NOMO-1 treated with DMSO at 0.1 percent for 48 hours (cell line): ENCODE data around the gene BCOR.

ENCODE experiments used
- DNase-seq: peaks from one replicate; lab custom pipeline; 2025; ENCODE audit not compliant: unreplicated experiment; lab: John Stamatoyannopoulos, UW

Gene BCOR

DNA sequence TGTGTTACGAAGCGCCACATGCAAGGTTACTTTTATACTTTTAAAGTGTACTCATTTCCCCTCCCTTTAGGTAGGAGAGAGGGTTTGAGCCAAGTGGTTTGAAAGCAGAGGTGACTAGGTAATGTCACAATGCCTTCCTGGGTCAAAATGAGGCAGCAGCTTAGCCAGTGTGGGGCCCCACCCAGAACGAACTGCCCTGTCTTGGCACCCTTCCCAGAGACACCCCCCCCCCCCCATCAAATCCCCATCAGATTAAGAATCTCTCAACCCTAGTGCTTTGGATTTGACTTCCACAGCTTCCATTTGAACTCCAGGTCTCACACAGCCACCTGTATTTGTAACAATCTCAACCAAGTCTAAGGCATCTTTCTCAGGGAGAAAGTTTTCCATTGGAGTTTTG is 31.1 kb downstream of the BCOR start:
- no peak for DNase-seq

DNA sequence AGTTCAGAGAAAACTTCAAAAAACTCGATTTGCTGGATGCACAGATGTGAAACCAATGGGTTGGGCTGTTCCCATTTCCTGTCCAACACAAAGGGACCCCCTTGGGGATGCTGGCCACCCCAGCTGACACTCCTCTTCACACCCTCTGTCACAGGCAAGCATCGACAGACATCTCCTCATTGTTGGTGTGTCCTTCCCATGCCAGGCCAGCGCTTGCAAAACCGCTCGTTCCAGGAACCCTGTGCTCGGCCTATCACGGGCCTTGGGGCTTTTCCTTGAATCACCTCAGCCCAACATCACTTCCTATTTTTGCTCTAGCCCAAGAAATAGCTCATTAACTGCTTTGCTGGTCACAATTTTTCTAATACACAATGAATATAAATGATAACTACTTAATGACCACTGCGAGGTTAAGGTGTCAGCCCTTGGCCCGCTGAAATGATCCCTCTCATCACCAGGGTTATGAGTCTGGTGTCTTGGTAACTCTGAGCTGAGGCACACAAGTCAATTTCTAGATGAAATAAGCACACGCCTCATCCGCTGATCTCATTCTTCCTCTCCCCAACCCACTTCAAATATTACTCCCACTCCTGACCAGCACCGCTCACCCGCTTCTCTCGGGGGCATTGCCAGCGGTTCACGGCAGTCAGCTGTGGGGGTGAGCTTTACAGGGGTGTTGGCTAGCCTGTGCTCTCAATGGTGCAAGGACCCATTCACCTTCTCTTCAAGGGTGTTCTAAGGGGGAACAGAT is 32.3 kb downstream of the BCOR start:
- DNase-seq: no peak

DNA sequence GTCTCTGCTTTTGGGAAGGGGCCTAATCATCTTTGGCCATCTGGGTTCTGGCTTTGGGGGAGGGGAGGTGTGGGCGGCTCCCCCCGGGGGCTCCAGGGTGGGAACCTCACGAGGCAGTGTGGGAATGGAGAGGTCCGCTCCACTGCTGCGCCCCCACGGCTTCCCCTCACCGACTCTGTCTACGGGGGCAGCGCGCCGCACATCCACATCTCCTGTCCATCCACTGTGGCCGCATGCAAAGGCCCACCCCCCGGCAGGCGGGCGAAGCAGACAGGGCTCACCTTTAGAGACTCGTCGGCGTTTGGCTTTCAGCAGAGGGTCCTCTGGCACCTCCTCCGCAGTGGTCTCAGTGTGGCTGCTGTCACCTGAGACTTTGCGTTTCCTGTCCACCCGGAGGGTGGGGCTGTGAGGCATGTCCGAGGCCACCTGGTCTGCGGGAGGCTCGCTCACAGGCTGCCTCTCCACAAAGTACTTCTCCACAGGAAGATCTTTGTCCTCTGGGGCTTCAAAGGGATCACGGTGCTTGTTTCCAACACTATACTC is 33.6 kb downstream of the BCOR start:
- DNase-seq: no peak

DNA sequence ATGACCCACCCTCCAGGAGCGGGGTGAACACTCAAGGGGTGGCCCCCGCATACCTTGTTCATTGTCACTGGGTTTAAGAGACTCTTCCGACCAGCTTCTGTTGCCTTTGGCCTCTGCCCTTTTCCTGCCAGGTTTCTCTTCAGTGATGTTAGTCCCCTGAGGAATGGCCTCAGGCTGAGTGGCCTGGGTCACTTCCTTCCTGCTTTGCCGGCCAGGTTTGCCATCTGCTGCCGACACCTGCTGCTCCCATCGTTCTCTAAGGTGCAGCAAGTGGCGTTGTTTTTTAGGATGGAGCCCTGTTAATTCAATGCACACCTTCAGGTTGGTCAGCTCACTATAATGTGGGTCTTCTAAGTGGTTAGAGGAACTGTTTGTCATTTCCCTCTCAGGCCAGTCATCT is 34.2 kb downstream of the BCOR start:
- no peak for DNase-seq

DNA sequence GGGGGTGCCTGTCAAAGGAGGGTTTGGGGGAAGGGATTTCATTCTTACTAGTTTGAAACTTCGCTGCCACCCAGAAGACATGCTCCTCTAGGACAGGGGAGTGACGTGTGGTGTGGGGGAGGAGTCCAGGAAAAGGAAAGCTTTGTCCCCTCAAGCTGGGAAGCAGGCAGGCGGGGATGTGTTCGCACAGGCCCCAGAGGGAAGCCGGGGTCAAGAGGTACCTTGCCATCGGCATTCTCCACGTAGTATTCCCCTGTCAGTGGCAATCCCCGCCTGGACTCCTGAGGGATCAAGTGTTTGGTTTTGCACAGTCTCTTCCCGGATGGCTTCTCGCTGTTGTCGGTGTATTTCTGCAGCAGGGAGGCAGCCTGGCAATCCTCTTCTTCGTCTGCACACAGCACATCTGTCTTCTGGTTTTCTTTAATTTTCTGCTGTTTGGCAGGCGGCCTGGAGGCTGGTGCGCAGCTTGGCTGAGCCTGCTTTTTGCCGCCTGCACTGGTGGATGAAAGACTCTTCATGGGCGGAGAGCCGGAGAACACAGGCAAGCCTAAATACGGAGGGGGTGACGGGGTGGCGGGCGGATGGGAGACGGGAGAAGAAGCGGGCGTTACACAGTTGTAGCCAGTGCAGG is 35.1 kb downstream of the BCOR start:
- DNase-seq: no peak

DNA sequence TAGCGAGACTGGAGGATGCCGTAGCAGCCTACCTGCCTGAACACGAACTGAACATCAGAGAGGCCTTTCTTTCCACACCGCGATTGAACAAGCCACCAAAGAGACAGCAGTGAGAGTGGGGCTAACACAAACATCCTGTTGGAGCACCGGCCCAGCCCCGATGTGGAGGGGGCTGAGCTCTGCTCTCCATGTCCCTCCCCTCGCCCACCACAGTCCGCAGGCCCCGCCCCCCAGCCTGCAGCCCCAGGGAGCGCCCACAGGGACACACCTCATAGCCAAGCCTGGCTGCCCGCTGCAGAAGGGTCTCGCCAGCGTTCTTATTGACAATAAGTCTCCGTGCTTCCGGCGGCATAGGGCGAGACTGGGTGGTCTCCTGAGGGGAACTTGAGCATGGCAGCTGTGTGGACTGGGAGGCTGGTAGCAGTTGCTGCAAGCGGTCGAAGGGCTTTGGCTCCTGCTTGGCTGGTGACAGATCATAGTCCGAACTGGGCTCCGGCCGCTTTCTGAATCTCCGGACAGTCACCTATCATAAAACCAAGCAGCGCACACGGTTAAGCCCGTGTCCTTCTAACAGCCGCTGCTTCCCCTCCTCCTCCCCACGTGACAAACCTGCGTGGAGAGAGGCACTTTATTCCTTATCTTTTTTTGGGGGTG is 35.8 kb downstream of the BCOR start:
- DNase-seq: no peak

DNA sequence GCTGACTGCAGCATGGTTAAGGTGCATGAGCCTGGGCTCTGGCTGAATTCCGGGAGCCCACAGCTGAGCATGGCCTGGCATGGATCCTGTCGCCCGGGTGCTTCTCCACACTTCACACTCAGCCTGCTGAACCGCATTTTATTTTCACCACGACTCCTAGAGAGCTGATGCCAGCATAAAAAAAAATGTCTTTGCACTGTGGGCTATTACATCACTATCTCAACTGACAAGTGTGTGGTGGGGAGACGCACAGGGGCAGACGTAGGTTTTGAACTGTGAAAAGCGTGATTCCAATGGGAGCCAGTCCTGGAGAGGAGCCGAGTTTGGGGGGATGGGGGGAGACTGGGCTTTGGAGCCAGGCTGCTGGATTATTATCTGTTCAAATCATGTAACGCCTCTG is 36.8 kb downstream of the BCOR start:
- no peak for DNase-seq

DNA sequence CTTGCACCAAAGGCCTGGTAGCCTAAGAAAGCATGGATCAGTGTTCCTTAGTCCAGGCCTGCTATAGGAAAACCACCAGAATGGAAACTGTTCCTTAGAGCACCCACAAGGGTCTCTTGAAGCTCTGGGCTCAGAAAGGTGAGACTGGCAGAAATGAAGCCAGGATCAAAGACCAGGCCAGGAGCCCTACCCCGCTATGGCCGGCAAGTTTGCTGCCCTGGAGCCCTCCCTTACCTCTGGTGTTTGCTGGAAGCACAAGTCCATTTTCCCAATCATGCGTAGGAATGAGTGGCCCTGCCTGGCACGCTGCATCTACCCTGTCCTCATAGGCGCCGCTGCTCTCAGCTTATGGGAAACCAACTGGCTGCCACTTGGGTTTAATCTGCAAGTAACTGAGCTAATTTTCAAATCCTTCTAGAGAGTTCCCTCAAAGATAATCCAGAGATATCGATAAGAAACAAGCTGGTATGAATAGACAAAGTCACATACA is 37.4 kb downstream of the BCOR start:
- no peak for DNase-seq

DNA sequence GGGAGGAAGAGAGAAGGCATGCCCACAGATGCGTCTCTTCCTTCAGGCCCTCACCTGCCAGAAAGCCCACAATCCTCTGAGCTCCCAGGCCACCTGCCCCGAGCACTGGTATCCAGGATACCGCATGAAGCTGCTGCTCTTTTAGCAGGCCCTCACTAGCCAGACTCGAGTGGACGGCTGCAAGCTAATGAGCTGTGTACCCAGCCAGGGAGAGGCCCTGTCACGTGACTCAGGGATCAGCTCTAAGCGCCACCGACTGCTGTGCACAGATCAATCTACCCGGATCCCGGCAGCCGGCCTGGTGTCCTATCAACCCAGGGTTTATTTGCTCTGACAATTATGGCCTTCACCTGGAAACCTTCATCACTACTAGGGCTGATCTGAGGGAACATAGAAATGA is 39.0 kb downstream of the BCOR start:
- DNase-seq: no peak

DNA sequence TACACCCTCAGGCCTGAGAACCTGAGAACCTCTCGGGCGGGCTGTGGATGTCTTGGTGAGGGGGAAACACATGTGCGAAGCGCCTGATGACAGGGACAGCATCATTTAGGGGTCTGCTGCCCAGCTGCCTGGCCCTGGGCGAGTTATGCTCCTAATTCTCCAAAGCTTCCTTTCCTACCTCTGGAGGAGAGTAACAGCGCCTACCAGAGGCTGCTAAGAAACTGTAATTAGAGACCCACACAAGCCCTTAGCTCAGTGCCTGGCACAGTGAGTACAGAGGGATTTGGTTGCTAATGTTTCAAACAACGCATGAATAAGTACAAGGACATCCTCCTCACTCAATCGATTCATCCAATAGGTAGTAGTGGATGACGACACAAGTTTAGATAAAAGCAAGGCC is 40.4 kb downstream of the BCOR start:
- no peak for DNase-seq

DNA sequence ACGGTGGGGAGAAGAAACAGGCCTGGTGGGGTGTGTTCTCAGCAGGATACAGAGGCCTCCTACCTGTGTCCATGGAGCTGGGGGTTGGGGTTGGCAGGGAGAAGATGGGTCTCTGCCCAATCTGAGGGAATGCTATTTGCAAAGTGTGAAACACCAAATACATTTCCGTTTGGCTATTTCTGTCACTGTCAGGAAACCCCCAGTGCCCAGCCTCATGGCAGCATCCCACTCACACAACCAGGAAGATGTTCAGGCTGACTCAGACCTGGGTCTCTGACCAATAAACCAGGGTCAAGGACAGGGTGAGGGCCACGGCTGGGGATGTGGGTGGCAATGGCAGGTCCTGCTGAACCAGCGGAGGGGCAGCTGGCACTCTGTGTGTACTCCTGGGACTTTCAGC is 41.3 kb downstream of the BCOR start:
- no peak for DNase-seq

DNA sequence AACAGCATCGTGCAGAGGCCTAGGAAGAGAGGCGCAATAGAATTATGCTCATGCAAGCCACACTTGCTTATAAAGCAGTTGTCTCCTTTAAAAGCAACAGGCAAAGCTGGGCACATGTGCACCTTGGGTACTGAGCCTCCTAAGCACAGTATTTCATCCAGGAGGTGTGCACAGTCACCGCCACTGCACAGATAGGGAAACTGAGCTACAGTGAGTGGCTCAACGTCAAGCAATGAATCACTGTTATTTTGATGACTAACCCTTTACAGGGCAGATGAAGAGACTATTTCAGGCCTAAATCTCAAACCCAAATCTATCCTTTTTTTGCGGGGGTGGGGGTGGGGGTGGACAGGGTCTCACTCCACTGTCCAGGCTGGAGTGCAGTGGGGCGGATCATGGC is 42.3 kb downstream of the BCOR start:
- DNase-seq: no peak

DNA sequence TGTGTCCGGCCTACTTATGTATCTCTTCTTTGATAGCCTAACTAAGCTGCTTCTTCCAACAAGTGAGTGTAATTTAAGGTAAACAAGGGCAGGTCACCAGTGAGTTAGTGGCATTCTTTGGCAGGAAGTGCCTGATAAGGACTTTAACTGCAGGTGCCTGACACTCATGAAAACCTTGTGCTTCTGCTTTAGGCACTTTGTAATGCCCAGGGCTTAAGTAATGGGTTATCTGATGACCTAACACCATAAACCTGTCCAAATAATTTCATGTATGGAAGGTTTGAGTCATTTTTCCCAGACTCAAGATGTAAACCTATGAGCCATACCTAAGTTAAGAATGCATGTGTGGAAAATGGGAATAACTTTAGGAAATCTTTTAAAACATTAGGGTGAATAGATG is 43.0 kb downstream of the BCOR start:
- DNase-seq: no peak

DNA sequence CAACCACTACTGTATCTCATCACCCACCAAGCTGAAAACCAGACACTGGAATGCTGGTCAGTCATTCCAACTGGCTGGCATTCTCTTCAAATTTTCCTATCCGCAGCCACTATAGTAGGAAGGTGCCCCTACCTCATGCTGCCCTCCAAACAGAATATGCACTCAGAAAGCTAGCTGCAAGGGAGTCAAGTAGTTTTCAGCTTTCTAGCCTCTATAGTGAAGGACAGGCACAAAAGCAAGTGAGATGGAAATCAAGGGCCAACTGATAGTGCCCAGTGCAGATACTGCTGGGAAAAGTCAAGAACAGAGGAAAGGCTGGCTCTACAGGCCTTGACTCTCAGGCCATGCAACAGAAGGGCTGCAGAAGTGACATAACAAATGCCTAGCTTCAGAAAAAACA is 47.2 kb downstream of the BCOR start:
- DNase-seq: no peak

DNA sequence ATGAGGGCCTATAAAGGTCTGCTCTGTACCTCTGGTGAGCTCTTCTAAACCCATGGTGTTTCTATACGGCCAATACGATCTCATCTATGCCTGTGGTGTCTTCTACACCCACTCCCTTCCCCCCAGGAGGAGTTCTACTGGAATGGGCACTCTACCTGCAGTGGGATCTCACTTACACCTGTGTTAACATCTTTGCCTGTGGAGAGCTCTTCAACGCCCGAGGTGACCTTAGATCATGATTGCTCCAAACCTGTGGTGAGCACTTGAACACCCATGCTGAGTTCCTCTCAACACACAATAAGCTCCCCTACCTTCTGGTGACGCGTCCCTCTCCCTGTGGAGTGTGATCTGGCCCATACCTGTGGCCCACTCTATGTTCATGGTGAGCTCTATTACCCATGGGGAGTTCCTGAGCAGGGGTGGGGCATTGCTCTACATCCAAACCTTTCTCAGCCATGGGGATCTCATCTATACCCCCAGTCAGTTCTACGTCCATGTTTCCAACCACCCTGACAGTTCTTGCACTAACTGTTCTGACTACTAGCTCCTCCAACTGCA is 48.6 kb downstream of the BCOR start:
- DNase-seq: no peak

DNA sequence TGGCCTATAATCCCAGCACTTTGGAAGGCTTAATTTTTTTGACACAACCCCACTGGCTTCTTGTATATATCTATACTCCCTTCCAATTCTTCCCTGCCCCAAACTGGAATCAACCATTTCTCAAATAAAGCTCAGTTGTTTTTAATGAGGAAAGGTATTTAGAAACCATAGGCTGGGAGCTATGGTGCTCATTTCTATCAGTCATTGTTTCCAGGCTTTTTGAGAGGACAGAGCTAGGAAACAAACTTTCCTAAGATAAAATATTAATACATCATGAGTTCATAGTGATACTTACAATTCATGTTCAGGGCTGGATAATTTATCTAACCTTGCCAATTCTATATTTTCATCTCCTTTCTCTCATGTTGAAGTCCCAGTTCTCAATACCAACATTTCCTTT is 50.3 kb downstream of the BCOR start:
- no peak for DNase-seq

DNA sequence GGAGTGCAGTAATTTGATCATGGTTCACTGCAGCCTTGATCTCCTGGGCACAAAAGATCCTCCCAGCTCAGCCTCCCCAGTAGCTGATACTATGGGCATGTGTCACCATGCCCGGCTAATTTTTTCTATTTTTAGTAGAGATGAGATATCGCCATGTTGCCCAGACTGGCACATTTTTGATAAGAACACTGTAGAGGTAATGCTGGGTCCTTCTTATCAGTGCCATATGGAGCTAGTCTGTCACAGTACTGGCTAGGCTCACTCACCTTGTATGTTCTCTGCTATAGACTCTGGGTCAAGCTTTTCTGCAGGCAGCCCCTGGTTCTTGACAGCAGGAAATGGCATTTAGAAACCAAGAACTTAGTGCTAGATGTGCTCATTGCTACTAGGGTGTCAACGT is 53.9 kb downstream of the BCOR start:
- DNase-seq: no peak

DNA sequence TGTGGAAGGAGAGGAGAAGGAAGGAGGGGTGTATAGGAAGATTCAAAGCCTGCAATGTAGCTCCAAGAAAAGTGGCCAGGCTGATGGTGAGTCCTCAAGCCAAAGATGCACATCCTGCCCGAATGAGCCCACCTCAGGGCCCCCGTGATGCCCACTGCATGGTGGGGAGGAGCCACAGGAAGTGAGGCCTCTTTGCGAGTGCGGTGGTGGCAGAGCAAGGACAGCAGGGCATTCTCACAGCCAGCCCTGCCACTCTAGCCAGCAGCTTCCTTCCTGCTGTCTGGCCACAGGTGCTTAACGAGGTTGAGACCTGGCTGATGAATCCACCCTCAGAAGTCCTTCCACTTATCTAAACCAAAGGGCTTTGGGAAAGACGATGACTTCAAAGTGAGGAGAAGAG is 55.8 kb downstream of the BCOR start:
- DNase-seq: no peak

DNA sequence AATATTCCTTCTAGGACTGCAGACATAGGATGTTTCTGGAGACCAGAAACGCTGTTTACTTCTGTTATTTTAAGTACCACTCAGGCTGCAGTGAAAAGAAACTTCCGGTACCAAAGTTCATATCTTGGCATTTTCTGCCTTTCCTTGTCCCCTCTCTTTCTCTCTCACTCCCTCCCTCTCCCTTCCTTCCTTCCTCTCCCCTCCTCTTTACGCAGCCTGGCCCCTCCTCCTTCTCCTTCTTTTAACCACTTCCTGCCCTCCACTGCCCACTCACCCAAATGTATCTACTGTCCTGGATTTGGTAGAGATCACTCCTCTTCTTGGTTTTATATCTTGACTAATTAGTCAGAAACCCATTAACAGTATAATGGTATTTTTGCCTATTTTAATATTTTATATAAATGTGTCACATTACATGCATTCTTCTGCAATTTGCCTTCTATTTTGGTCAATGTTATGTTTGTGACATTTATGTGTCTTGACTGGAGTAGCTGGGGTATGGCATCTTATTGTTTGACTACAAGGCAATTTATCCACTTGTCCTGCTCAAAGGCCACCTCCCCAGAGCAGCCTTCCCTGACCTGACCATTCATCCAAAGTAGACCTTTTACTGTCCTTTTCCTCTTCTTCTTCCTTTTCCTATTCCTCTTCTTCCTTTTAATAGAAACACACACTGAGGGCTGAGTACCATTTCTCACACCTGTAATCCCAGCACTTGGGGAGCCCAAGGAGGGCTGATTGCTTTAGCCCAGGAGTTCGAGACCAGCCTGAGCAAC is 56.9 kb downstream of the BCOR start:
- peak; percentile 4 for DNase-seq

DNA sequence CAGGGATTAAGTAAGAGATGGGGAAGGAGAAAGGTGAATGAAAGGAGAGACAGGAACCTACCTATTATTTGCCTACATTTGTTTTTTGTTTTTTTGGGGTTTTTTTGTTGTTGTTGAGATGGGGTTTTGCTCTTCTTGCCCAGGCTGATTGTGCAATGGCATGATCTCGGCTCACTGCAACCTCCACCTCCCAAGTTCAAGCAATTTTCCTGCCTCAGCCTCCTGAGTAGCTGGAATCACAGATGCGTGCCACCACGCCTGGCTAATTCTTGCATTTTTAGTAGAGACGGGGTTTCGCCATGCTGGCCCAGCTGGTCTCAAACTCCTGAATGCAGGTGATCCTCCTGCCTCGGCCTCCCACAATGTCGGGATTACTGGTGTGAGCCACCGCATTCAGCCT is 57.9 kb downstream of the BCOR start:
- no peak for DNase-seq

DNA sequence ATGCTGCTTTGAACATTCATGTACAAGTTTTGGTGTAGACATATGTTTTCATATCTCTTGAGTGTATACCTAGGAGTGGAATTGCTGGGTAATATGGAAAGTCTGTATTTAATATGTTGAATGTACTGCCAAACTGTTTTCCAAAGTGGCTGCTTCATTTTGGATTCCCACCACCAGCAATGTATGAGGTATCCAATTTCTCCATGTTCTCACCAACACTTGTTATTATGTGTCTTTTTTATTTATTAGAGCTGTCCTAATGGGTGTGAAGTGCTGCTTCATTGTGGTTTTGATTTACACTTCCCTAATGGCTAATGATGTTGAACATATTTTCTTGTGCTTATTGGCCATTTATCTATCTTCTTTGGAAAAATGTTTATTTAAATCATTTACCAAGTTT is 60.4 kb downstream of the BCOR start:
- DNase-seq: no peak
